Body of pancreas (tissue), 4 donors: ENCODE data around the gene TMEM131L. TPM values are rescaled to one million over a fixed set of nuclear protein-coding genes. Genes with fewer than 3 reads are reported as not detected.

ENCODE experiments used
- ATAC-seq: fragments of 150-250 bp; one replicate; pipeline ENCODE4 v1.9.1; 2016
- DNase-seq, 4 donors: peaks; one replicate each; pipeline ENCODE4 v3.0.0-alpha.2; 2019
- H3K27ac ChIP-seq, 4 donors: fragments of 200-600 bp; sonication (generic); 1 replicate in 3 of 4; 2 replicates in 1 of 4; pipeline versions ENCODE4 v1.5.1 to v1.6.1; 2016 to 2019; ENCODE audit warnings: mild to moderate bottlenecking in 1 of 4, mixed read lengths in 1 of 4, moderate library complexity in 1 of 4
- H3K27me3 ChIP-seq, 2 donors: fragments of 200-600 bp; sonication (generic); one replicate each; pipeline ENCODE4 v1.6.0; 2016; ENCODE audit warnings: mild to moderate bottlenecking in 1 of 2
- H3K36me3 ChIP-seq, 2 donors: fragments of 200-600 bp; sonication (generic); replicated peaks in 1 of 2; 2 replicates each; pipeline ENCODE4 v1.5.1; 2016; ENCODE audit warnings: low read depth in 2 of 2; ENCODE audit not compliant: insufficient read depth in 1 of 2
- H3K4me1 ChIP-seq: fragments of 200-600 bp; sonication (generic); one replicate; pipeline ENCODE4 v1.6.0; 2016
- H3K4me3 ChIP-seq, 2 donors: fragments of 200-600 bp; sonication (generic); 1 replicate in 1 of 2; 2 replicates in 1 of 2; pipeline ENCODE4 v1.5.1; 2016 to 2019
- H3K9me3 ChIP-seq, 3 donors: fragments of 200-600 bp; sonication (generic); 1 replicate in 2 of 3; 2 replicates in 1 of 3; pipeline ENCODE4 v1.5.1; 2016
- CTCF ChIP-seq, 7 experiments: fragments of 450-650 bp in 4 of 7; fragments of 200-600 bp in 3 of 7; sonication (generic) in 3 of 7; IDR thresholded peaks; one replicate each; pipeline ENCODE4 v1.5.1; 2016 to 2019; ENCODE audit warnings: antibody characterized with exemption in 7 of 7
- POLR2A ChIP-seq, 3 donors: fragments of 450-650 bp; IDR thresholded peaks; one replicate each; pipeline ENCODE4 v1.6.1; 2016; ENCODE audit warnings: antibody characterized with exemption in 3 of 3, mild to moderate bottlenecking in 2 of 3
- WGBS, 2 donors: methylation state at CpG; one replicate each; pipeline ENCODE4 v1.1.5; 2017; 5-methylcytosine and 5-hydroxymethylcytosine counted together
- intact Hi-C: fragments of 100-400 bp; cut with DNase I; formaldehyde crosslinking; loops from one replicate; pipeline ENCODE4 v1.15.1; 2023
- total RNA-seq, 2 donors: library from RNA; depleted of rRNA; stranded (reverse); fragments of >200 nt; gene quantifications; one replicate each; pipeline ENCODE4 v1.1.0, GENCODE V29; 2016

Gene TMEM131L
- total RNA-seq, 2 donors from 2014 or later, result 47.1 to 63.6 TPM

- ATAC-seq, result no peak
- no peaks in the 10 kb centered on the region for H3K4me1 ChIP-seq
- H3K36me3 ChIP-seq, result no peaks in the 10 kb centered on the region
- no peak for TF ChIP-seq POLR2A (IDR thresholded peaks at IDR 0.05)
- TF ChIP-seq CTCF (IDR thresholded peaks at IDR 0.05), result no peak
- H3K27me3 ChIP-seq, result no peaks in the 10 kb centered on the region
- no peak for DNase-seq
- H3K4me3 ChIP-seq, result no peak overlapping the region
- WGBS, 2 donors, result 67 to 72% methylated on average over 5 of the region's 5 CpGs
- H3K27ac ChIP-seq, result no peak overlapping the region
- no peaks in the 10 kb centered on the region for H3K9me3 ChIP-seq
- intact Hi-C loops, result no loop called here
Measured at GRCh38 chr4:153676486-153676885, 210.3 kb downstream of the TMEM131L start.

DNA sequence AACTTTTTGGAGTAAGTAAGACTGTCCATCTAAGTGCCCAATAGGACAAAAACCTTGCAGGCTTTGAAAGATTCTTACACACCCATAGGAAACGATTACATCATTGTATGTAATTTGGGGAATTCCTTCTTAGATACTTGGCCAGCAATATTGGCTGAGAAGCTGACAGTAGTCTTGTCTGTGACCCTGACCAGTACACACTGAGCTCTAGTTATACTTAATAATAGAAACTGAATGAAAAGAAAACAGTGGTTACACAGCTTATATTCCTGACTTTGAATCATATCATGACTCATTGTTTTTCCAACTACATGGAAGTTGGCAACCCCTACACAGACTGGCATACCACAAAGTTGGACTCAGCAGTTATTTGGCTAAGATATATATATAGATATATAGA is 210.8 kb downstream of the TMEM131L start:
- intact Hi-C loops, result no loop called here
- 29 to 35% methylated on average over 1 of the region's 1 CpG for WGBS, 2 donors

DNA sequence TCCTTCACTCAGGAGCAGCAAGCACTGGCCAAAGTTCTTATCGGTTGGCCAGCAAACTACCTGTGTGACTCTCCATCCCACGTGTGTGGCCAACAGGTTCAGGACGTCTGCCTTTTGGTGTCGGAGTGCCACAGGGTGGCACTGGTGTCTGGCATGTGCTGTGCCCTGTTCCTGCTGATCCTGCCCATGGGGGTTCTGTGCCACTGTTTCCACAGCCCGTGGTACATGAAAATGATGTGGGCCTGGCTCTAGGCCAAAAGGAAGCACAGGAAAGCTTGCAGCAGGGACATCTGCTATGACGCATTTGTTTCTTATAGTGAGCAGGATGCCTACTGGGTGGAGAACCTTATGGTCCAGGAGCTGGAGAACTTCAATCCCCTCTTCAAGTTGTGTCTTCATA is 213.3 kb downstream of the TMEM131L start:
- intact Hi-C loops, result no loop called here
- no peak for ATAC-seq
- H3K27ac ChIP-seq, result no peak overlapping the region
- 67 to 78% methylated on average over 4 to 6 of the region's 6 CpGs for WGBS, 2 donors
- no peaks in the 10 kb centered on the region for H3K27me3 ChIP-seq
- H3K4me3 ChIP-seq, result no peak overlapping the region
- DNase-seq, result peak in 1 of 4 donors; percentile 58
- no peaks in the 10 kb centered on the region for H3K36me3 ChIP-seq
- TF ChIP-seq CTCF (IDR thresholded peaks at IDR 0.05) (no peak), POLR2A (IDR thresholded peaks at IDR 0.05) (no peak)
- H3K4me1 ChIP-seq, result peaks cover 11% of the 10 kb centered on the region
- no peaks in the 10 kb centered on the region for H3K9me3 ChIP-seq

More for the DNA sequence above, 210.8 kb downstream of the TMEM131L start:
- Histone ChIP-seq H3K36me3 (no peaks in the 10 kb centered on the region), H3K27me3 (no peaks in the 10 kb centered on the region), H3K9me3 (no peaks in the 10 kb centered on the region), H3K4me1 (no peaks in the 10 kb centered on the region), H3K4me3 (no peak overlapping the region), H3K27ac (no peak overlapping the region)
- ATAC-seq (no peak), DNase-seq (no peak)
- TF ChIP-seq CTCF (IDR thresholded peaks at IDR 0.05) (no peak), POLR2A (IDR thresholded peaks at IDR 0.05) (no peak)

DNA sequence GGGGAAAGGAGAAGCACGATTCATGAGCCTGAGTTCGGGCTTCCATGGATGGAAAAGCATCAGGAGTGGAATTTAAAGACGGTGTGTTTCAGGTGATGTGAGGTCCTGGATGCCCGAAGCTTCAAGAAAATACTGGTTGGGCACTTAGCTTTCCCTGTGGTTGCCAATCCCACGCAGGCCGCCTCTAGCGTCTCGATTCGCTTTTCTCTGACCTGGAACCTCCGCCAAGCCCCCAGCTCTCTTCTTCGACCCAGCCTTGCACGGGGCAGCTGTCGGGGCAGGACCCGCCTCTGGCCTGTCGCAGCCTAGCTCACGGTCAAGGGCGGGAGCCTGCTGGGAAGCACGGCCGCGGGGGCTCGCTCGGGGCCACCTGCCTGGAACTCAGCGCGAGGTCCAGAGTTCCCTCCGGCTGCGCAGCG is 217.6 kb downstream of the TMEM131L start:
- 5 to 11% methylated on average over 11 to 27 of the region's 27 CpGs for WGBS, 2 donors
- H3K36me3 ChIP-seq, result peaks cover 0 to 8% of the 10 kb centered on the region in 2 donors
- H3K4me3 ChIP-seq, result peak overlapping the region; percentile 52 to 92
- TF ChIP-seq CTCF (IDR thresholded peaks at IDR 0.05), result no peak
- TF ChIP-seq POLR2A (IDR thresholded peaks at IDR 0.05), result no peak
- intact Hi-C loops, result no loop called here
- ATAC-seq (peak; percentile 28), DNase-seq (no peak)
- H3K27ac ChIP-seq, result peak overlapping the region in 3 of 4 donors; percentile 58 to 76 (median 65)
- peaks cover 17% of the 10 kb centered on the region for H3K4me1 ChIP-seq
- peaks cover 0 to 5% (median 0%) of the 10 kb centered on the region in 3 donors for H3K9me3 ChIP-seq
- H3K27me3 ChIP-seq, result no peaks in the 10 kb centered on the region
